ENCODE results near the gene ST6GALNAC3.

DNA sequence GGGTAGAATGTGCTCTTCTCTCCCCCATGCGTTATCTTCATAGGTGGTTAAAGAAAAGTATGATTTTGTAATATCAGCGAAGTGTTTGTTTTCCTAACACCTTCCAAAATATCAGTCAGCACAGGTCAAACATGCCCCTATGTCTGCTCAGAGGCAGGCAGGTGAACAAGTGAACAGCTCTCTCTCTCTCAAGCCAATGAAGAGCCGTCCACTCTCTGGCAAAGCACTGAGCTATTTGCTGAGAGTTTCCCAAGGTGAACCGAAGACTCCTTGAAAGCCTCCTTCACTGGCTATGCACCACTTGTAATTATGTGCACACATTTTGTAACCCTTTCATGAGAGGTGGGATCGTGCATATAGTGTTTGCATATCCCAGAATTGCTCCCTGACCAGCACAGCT, 47.7 kb downstream of the ST6GALNAC3 start:
- TF ChIP-seq EZH2 (IDR thresholded peaks at IDR 0.05; ENCODE audit: borderline replicate concordance) = no peak
- TF ChIP-seq, protein P1, sequence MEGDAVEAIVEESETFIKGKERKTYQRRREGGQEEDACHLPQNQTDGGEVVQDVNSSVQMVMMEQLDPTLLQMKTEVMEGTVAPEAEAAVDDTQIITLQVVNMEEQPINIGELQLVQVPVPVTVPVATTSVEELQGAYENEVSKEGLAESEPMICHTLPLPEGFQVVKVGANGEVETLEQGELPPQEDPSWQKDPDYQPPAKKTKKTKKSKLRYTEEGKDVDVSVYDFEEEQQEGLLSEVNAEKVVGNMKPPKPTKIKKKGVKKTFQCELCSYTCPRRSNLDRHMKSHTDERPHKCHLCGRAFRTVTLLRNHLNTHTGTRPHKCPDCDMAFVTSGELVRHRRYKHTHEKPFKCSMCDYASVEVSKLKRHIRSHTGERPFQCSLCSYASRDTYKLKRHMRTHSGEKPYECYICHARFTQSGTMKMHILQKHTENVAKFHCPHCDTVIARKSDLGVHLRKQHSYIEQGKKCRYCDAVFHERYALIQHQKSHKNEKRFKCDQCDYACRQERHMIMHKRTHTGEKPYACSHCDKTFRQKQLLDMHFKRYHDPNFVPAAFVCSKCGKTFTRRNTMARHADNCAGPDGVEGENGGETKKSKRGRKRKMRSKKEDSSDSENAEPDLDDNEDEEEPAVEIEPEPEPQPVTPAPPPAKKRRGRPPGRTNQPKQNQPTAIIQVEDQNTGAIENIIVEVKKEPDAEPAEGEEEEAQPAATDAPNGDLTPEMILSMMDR (IDR thresholded peaks at IDR 0.05; ENCODE audit: poor library complexity) = no peak

Data from hepatocyte (in vitro differentiated cells).